Type B pancreatic cell (in vitro differentiated cells): Measurements from ENCODE around the gene MAML2. TPM values are rescaled to one million over a fixed set of nuclear protein-coding genes. Genes with fewer than 3 reads are reported as not detected.
A peak's percentile ranks its signal among the peaks of the same experiment; 100 is the strongest.

Experiments
- DNase-seq: peaks from one replicate; pipeline ENCODE4 v3.0.0; 2021; ENCODE audit warnings: mixed read lengths; ENCODE audit not compliant: unreplicated experiment; ENCODE audit errors: extremely low spot score
- H3K27ac Mint-ChIP-seq: 2 replicates; pipeline ENCODE4 v1.8.0; 2021; ENCODE audit warnings: mild to moderate bottlenecking, mixed read lengths
- H3K27me3 Mint-ChIP-seq: 2 replicates; pipeline ENCODE4 v1.8.0; 2021; ENCODE audit warnings: mixed read lengths
- H3K36me3 Mint-ChIP-seq: 2 replicates; pipeline ENCODE4 v1.8.0; 2021; ENCODE audit warnings: mixed read lengths
- H3K4me1 Mint-ChIP-seq: one replicate; pipeline ENCODE4 v1.8.0; 2021; ENCODE audit warnings: mixed read lengths; ENCODE audit not compliant: unreplicated experiment
- H3K4me3 Mint-ChIP-seq: 2 replicates; pipeline ENCODE4 v1.8.0; 2021; ENCODE audit warnings: mild to moderate bottlenecking, mixed read lengths
- H3K9me3 Mint-ChIP-seq: 2 replicates; pipeline ENCODE4 v1.8.0; 2021; ENCODE audit warnings: mixed read lengths
- CTCF ChIP-seq: fragments of 200-600 bp; sonication (generic); conservative IDR thresholded peaks from 2 replicates; pipeline ENCODE4 v1.5.0; 2021; ENCODE audit warnings: antibody characterized with exemption, mild to moderate bottlenecking
- total RNA-seq: library from RNA; stranded (reverse); gene quantifications from 2 replicates; pipeline ENCODE4 v1.2.1, GENCODE V29; 2021; ENCODE audit warnings: low replicate concordance

The MAML2 gene
- total RNA-seq, 1 donor from 2014 or later, result 20.8 TPM

GRCh38 chr11:96098511-96099241 is 244.3 kb downstream of the MAML2 start:
- Mint-ChIP-seq H3K4me3 (peak overlapping the region; percentile 54), H3K27ac (peak overlapping the region; percentile 87), H3K4me1 (peaks cover 60% of the 10 kb centered on the region), H3K9me3 (no peaks in the 10 kb centered on the region), H3K36me3 (peaks cover 12% of the 10 kb centered on the region), H3K27me3 (no peaks in the 10 kb centered on the region)
- no peak for TF ChIP-seq CTCF
- DNase-seq, result no peak

GRCh38 chr11:96097844-96098421 is 245.1 kb downstream of the MAML2 start:
- Mint-ChIP-seq H3K4me3 (peak overlapping the region; percentile 54), H3K27me3 (no peaks in the 10 kb centered on the region), H3K4me1 (peaks cover 56% of the 10 kb centered on the region), H3K27ac (peak overlapping the region; percentile 87), H3K36me3 (peaks cover 15% of the 10 kb centered on the region), H3K9me3 (no peaks in the 10 kb centered on the region)
- no peak for TF ChIP-seq CTCF
- DNase-seq, result no peak

GRCh38 chr11:96096360-96096759 is 246.6 kb downstream of the MAML2 start:
- no peaks in the 10 kb centered on the region for H3K27me3 Mint-ChIP-seq
- no peaks in the 10 kb centered on the region for H3K9me3 Mint-ChIP-seq
- H3K27ac Mint-ChIP-seq, result peak overlapping the region; percentile 99
- no peak for TF ChIP-seq CTCF
- H3K4me1 Mint-ChIP-seq, result peaks cover 60% of the 10 kb centered on the region
- no peak for DNase-seq
- peak overlapping the region; percentile 59 for H3K4me3 Mint-ChIP-seq
- H3K36me3 Mint-ChIP-seq, result peaks cover 23% of the 10 kb centered on the region

GRCh38 chr11:96095884-96096303 is 247.1 kb downstream of the MAML2 start:
- DNase-seq, result no peak
- H3K27me3 Mint-ChIP-seq, result no peaks in the 10 kb centered on the region
- TF ChIP-seq CTCF, result no peak
- peaks cover 27% of the 10 kb centered on the region for H3K36me3 Mint-ChIP-seq
- peaks cover 64% of the 10 kb centered on the region for H3K4me1 Mint-ChIP-seq
- no peaks in the 10 kb centered on the region for H3K9me3 Mint-ChIP-seq
- peak overlapping the region; percentile 59 for H3K4me3 Mint-ChIP-seq
- H3K27ac Mint-ChIP-seq, result peak overlapping the region; percentile 99

GRCh38 chr11:96094156-96094555 is 248.8 kb downstream of the MAML2 start:
- Mint-ChIP-seq H3K36me3 (peaks cover 31% of the 10 kb centered on the region), H3K4me1 (peaks cover 66% of the 10 kb centered on the region), H3K4me3 (no peak overlapping the region), H3K27ac (peak overlapping the region; percentile 26), H3K9me3 (no peaks in the 10 kb centered on the region), H3K27me3 (no peaks in the 10 kb centered on the region)
- DNase-seq, result no peak
- no peak for TF ChIP-seq CTCF
